Measurements from ENCODE around the gene CACNA1B.

DNA sequence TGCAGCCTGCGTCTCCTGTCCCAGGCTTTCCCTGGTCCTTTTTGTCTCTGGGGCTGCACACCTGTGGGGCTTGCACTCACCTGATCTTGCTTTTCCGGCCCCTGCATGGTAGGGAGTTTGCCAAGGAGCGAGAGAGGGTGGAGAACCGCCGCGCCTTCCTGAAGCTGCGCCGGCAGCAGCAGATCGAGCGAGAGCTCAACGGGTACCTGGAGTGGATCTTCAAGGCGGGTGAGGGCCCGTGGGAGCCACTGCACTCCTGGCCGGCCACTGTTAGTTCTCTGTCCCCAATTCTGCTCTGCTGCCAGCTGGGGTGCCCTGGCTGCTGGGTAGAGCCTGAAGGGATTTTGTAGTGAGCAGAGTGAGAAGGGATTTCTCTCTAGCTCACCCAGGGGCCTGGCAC, 78.0 kb downstream of the CACNA1B start:
- TF ChIP-seq, protein P1, sequence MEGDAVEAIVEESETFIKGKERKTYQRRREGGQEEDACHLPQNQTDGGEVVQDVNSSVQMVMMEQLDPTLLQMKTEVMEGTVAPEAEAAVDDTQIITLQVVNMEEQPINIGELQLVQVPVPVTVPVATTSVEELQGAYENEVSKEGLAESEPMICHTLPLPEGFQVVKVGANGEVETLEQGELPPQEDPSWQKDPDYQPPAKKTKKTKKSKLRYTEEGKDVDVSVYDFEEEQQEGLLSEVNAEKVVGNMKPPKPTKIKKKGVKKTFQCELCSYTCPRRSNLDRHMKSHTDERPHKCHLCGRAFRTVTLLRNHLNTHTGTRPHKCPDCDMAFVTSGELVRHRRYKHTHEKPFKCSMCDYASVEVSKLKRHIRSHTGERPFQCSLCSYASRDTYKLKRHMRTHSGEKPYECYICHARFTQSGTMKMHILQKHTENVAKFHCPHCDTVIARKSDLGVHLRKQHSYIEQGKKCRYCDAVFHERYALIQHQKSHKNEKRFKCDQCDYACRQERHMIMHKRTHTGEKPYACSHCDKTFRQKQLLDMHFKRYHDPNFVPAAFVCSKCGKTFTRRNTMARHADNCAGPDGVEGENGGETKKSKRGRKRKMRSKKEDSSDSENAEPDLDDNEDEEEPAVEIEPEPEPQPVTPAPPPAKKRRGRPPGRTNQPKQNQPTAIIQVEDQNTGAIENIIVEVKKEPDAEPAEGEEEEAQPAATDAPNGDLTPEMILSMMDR (IDR thresholded peaks at IDR 0.05), result no peak
- no peak for TF ChIP-seq POLR2A (IDR thresholded peaks at IDR 0.05)
